ENCODE results near the gene LIN52. TPM values are rescaled to one million over a fixed set of nuclear protein-coding genes. Genes with fewer than 3 reads are reported as not detected.

LIN52 gene
- polyA plus RNA-seq, 1 donor from 2014 or later, result 57.9 TPM

GRCh38 chr14:74190927-74191575 lies 106.3 kb downstream of the LIN52 start:
- Histone ChIP-seq H3K9me3 (ENCODE audit: low read length) (no peaks in the 10 kb centered on the region), H3K4me3 (ENCODE audit: low read length) (no peak overlapping the region), H3K79me2 (replicated peaks; ENCODE audit: insufficient read depth, low read length) (no peaks in the 10 kb centered on the region), H3K27ac (ENCODE audit: low read length) (no peak overlapping the region), H2AFZ (ENCODE audit: low read depth, low read length) (no peak overlapping the region), H3K9ac (ENCODE audit: low read length) (no peak overlapping the region), H3K27me3 (ENCODE audit: insufficient read depth, low read depth, low read length) (no peaks in the 10 kb centered on the region), H3K9me2 (ENCODE audit: insufficient read depth, low read length) (no peaks in the 10 kb centered on the region), H3F3A (ENCODE audit: insufficient read depth, low read length, poor library complexity, severe bottlenecking) (no peaks in the 10 kb centered on the region), H3K36me3 (ENCODE audit: insufficient read depth, low read length) (no peaks in the 10 kb centered on the region), H3K4me2 (ENCODE audit: low read length) (no peak overlapping the region), H4K20me1 (ENCODE audit: insufficient read depth) (no peaks in the 10 kb centered on the region)
- no peak for TF ChIP-seq CTCF (IDR thresholded peaks at IDR 0.05; ENCODE audit: poor library complexity, severe bottlenecking)
- TF ChIP-seq REST (IDR thresholded peaks at IDR 0.05; ENCODE audit: borderline replicate concordance), result no peak
- TF ChIP-seq EZH2 (IDR thresholded peaks at IDR 0.05; ENCODE audit: borderline replicate concordance, insufficient read depth, low read length, poor library complexity, severe bottlenecking), result no peak
- peak; percentile 27 for TF ChIP-seq POLR2AphosphoS5 (IDR thresholded peaks at IDR 0.05)
- no peak for TF ChIP-seq TAF1 (IDR thresholded peaks at IDR 0.05; ENCODE audit: low read depth)

GRCh38 chr14:74194506-74195274 lies 109.9 kb downstream of the LIN52 start:
- Histone ChIP-seq H3K27ac (ENCODE audit: low read length) (no peak overlapping the region), H3K9me3 (ENCODE audit: low read length) (no peaks in the 10 kb centered on the region), H3F3A (ENCODE audit: insufficient read depth, low read length, poor library complexity, severe bottlenecking) (no peaks in the 10 kb centered on the region), H4K20me1 (ENCODE audit: insufficient read depth) (no peaks in the 10 kb centered on the region), H3K9ac (ENCODE audit: low read length) (no peak overlapping the region), H3K4me3 (ENCODE audit: low read length) (no peak overlapping the region), H3K27me3 (ENCODE audit: insufficient read depth, low read depth, low read length) (no peaks in the 10 kb centered on the region), H3K79me2 (replicated peaks; ENCODE audit: insufficient read depth, low read length) (no peaks in the 10 kb centered on the region), H2AFZ (ENCODE audit: low read depth, low read length) (no peak overlapping the region), H3K9me2 (ENCODE audit: insufficient read depth, low read length) (no peaks in the 10 kb centered on the region), H3K36me3 (ENCODE audit: insufficient read depth, low read length) (no peaks in the 10 kb centered on the region), H3K4me2 (ENCODE audit: low read length) (no peak overlapping the region)
- TF ChIP-seq SMC3 (conservative IDR thresholded peaks at IDR 0.05; ENCODE audit: poor library complexity), result no peak
- TF ChIP-seq TAF1 (IDR thresholded peaks at IDR 0.05; ENCODE audit: low read depth), result no peak
- no peak for TF ChIP-seq EP300 (conservative IDR thresholded peaks at IDR 0.05; ENCODE audit: poor library complexity, severe bottlenecking)
- no peak for TF ChIP-seq POLR2AphosphoS5 (IDR thresholded peaks at IDR 0.05)
- TF ChIP-seq MXI1 (conservative IDR thresholded peaks at IDR 0.05; ENCODE audit: poor library complexity, severe bottlenecking), result no peak
- TF ChIP-seq RAD21 (conservative IDR thresholded peaks at IDR 0.05), result no peak
- no peak for TF ChIP-seq EZH2 (IDR thresholded peaks at IDR 0.05; ENCODE audit: borderline replicate concordance, insufficient read depth, low read length, poor library complexity, severe bottlenecking)
- no peak for TF ChIP-seq REST (IDR thresholded peaks at IDR 0.05; ENCODE audit: borderline replicate concordance)
- TF ChIP-seq CTCF (IDR thresholded peaks at IDR 0.05; ENCODE audit: poor library complexity, severe bottlenecking), result no peak
